OCI-LY3 (cell line): Measurements from ENCODE around the gene LBHD1.

ENCODE experiments used
- H2AFZ ChIP-seq: fragments of 200-600, 300-600 bp; shearing (Covaris generic); 2 replicates; pipeline ENCODE4 v1.6.0; 2014; ENCODE audit warnings: antibody characterized with exemption, low read depth, low read length
- H3K27ac ChIP-seq: fragments of 200-600, 300-600 bp; sonication (generic); 2 replicates; pipeline ENCODE4 v1.5.1; 2014; ENCODE audit warnings: mild to moderate bottlenecking, low read length, moderate library complexity, mixed read lengths
- H3K27me3 ChIP-seq: fragments of 200-600, 300-600 bp; sonication (generic); 2 replicates; pipeline ENCODE4 v1.6.1; 2014; ENCODE audit warnings: low read depth, low read length, mixed read lengths
- H3K36me3 ChIP-seq: fragments of 200-600, 300-600 bp; sonication (generic); replicated peaks from 2 replicates; pipeline ENCODE3; 2014; ENCODE audit warnings: low read depth, low read length, mixed read lengths
- H3K4me1 ChIP-seq: fragments of 300-600, 200-600 bp; sonication (generic); 2 replicates; pipeline ENCODE4 v1.6.1; 2014; ENCODE audit warnings: low read length, mixed read lengths
- H3K4me2 ChIP-seq: fragments of 200-600, 300-600 bp; sonication (generic); 2 replicates; pipeline ENCODE4 v1.6.1; 2014; ENCODE audit warnings: low read length, mixed read lengths
- H3K4me3 ChIP-seq: fragments of 300-600, 200-600 bp; sonication (generic); 2 replicates; pipeline ENCODE4 v1.5.1; 2014; ENCODE audit warnings: antibody characterized with exemption, mild to moderate bottlenecking, low read length, moderate library complexity
- H3K79me2 ChIP-seq: fragments of 300-600, 200-600 bp; shearing (Covaris generic); 2 replicates; pipeline ENCODE4 v1.6.1; 2014; ENCODE audit warnings: mild to moderate bottlenecking, low read length, mixed read lengths
- H3K9ac ChIP-seq: fragments of 300-600, 200-600 bp; shearing (Covaris generic); 2 replicates; pipeline ENCODE4 v1.6.0; 2014; ENCODE audit warnings: mild to moderate bottlenecking, low read length, moderate library complexity
- H3K9me3 ChIP-seq: fragments of 200-600, 300-600 bp; shearing (Covaris generic); 2 replicates; pipeline ENCODE4 v1.6.1; 2014; ENCODE audit warnings: low read length, mixed read lengths; ENCODE audit not compliant: insufficient read depth
- H4K20me1 ChIP-seq: fragments of 200-600, 300-600 bp; sonication (generic); 2 replicates; pipeline ENCODE4 v1.6.1; 2016; ENCODE audit warnings: low read length, mixed read lengths; ENCODE audit not compliant: insufficient read depth
- EZH2phosphoT487 ChIP-seq: fragments of 200-600 bp; shearing (Covaris generic); IDR thresholded peaks from 2 replicates; pipeline ENCODE4 v1.6.1; 2018; ENCODE audit warnings: antibody characterized with exemption, mixed run types, low read depth
- TF ChIP-seq, protein P1 (sequence below): fragments of 200-600, 300-600 bp; sonication (generic); IDR thresholded peaks from 2 replicates; pipeline ENCODE4 v1.5.1; 2014; ENCODE audit warnings: antibody characterized with exemption, low read length, low read depth

The LBHD1 gene

DNA sequence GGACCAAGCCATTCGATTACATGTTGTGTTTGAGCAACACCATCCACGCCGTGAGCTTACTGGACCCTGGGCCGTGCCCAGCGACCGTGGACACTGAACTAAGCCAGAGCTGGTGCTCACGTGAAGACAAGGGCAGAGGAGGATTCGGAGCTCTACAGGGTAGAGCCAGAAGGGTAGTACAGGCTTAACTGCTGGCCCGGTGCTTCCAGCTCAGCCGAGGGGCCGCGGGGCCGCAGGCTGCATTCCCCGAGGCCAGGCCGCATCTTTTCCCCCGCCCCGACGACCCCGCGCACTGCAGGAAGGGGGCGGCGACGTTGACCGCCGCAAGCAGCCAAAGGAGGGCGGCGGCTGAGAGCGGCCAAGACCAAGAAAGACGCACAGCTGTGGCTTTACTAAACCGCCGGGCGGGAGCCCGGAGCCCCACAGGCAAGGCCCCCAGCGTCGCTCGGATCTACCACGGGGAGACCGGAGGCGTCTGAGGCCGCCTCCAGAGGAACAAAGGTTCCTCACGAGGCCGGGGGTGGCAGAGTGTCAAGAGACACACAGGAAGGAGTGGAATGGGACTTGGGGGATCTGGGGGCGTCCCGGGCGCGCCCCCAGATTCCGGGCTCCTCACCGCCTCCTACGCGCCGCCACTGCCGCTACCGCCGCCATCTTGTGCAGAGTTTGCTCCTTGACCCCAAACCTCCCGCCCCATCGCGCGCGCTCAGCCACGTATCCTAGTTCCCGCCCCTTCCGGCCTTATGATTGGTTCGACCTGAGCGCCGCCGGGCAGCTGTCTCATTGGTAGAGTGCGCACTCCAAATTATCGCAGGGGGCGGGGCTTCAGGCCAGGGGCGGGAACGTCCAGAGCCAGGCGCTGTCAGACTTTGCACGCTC, 25.9 kb downstream of the LBHD1 start, which contains the start of gene GANAB:
Gene GANAB, minus strand, starts transcription at position 668 of the 879 bp plus-strand sequence. Its CDS starts 14 bp downstream, at position 654.
- no peak for TF ChIP-seq EZH2phosphoT487
- TF ChIP-seq, protein P1, sequence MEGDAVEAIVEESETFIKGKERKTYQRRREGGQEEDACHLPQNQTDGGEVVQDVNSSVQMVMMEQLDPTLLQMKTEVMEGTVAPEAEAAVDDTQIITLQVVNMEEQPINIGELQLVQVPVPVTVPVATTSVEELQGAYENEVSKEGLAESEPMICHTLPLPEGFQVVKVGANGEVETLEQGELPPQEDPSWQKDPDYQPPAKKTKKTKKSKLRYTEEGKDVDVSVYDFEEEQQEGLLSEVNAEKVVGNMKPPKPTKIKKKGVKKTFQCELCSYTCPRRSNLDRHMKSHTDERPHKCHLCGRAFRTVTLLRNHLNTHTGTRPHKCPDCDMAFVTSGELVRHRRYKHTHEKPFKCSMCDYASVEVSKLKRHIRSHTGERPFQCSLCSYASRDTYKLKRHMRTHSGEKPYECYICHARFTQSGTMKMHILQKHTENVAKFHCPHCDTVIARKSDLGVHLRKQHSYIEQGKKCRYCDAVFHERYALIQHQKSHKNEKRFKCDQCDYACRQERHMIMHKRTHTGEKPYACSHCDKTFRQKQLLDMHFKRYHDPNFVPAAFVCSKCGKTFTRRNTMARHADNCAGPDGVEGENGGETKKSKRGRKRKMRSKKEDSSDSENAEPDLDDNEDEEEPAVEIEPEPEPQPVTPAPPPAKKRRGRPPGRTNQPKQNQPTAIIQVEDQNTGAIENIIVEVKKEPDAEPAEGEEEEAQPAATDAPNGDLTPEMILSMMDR, result no peak
- H3K36me3 ChIP-seq, result peaks cover 28% of the 10 kb centered on the region
- peak within 1 kb of the TSS; percentile 54; the same call in 1 of the 2 replicates for H2AFZ ChIP-seq
- H3K4me2 ChIP-seq, result peak within 1 kb of the TSS; percentile 82
- peak within 1 kb of the TSS; percentile 74 for H3K27ac ChIP-seq
- H3K4me1 ChIP-seq, result peaks cover 11% of the 10 kb centered on the region
- H3K27me3 ChIP-seq, result no peaks in the 10 kb centered on the region
- H3K79me2 ChIP-seq, result peaks cover 63% of the 10 kb centered on the region
- peak within 1 kb of the TSS; percentile 96 for H3K4me3 ChIP-seq
- H4K20me1 ChIP-seq, result no peaks in the 10 kb centered on the region
- H3K9me3 ChIP-seq, result no peaks in the 10 kb centered on the region
- H3K9ac ChIP-seq, result peak within 1 kb of the TSS; percentile 95

DNA sequence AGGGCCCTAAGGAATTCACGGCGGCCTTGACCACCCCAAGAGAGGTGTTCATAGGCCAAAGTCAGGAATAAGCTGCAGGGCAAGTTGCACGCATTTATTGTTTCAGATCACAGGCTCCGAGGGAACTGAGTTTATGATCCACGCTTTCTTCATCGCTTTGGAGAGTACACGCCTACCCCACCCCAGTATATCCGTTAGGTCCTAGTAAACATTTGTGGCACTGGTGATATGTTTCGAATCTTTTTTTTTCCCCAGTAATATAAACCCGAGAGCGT, 26.5 kb downstream of the LBHD1 start:
- Histone ChIP-seq H3K36me3 (peaks cover 28% of the 10 kb centered on the region), H3K4me1 (peaks cover 11% of the 10 kb centered on the region), H2AFZ (no peak overlapping the region), H3K9ac (peak overlapping the region; percentile 95), H4K20me1 (no peaks in the 10 kb centered on the region), H3K9me3 (no peaks in the 10 kb centered on the region), H3K27me3 (no peaks in the 10 kb centered on the region), H3K79me2 (peaks cover 63% of the 10 kb centered on the region), H3K4me3 (peak overlapping the region; percentile 96), H3K4me2 (peak overlapping the region; percentile 82), H3K27ac (peak overlapping the region; percentile 74)
- TF ChIP-seq EZH2phosphoT487, result no peak
- TF ChIP-seq, protein P1, result no peak

DNA sequence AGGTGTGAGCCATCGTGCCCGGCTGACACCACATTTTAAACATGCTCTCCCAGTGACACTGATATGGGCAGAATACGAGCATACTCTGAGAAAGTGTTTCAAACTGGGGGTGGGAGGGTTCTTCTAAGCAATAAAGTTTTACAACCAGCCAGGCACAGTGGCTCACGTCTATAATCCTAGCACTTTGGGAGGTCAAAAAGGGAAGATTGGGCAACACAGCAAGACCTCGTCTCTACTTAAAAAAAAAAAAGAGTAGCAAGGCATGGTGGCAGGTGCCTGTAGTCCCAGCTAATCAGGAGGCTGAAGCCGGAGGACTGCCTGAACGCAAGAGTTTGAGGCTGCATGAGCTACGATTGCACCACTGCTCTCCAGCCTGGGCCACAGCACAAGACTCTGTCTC, 27.8 kb downstream of the LBHD1 start:
- Histone ChIP-seq H3K9ac (no peak overlapping the region), H4K20me1 (no peaks in the 10 kb centered on the region), H3K9me3 (no peaks in the 10 kb centered on the region), H2AFZ (no peak overlapping the region), H3K4me1 (peaks cover 11% of the 10 kb centered on the region), H3K4me3 (no peak overlapping the region), H3K4me2 (no peak overlapping the region), H3K27ac (no peak overlapping the region), H3K79me2 (peaks cover 70% of the 10 kb centered on the region), H3K27me3 (no peaks in the 10 kb centered on the region), H3K36me3 (peaks cover 27% of the 10 kb centered on the region)
- TF ChIP-seq EZH2phosphoT487, result no peak
- TF ChIP-seq, protein P1, result no peak

DNA sequence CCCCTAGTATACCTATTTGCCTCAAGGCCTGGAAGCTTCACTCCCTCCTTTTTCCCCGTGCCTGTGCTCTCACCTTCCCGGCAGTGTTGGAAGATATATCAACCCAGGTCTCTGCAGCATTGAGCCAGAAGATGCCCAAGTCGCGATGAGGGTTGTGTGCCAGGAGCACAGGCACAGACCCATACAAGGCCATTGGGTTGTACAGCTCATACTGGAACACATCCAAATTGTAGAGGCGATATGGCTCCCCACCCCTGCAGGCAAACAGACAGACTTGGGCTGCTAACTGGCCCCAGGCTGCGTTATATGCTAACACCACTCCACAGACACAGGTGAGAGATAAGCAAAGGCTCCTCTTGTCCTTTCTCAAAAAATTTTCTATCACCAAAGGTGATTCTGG, 39.6 kb downstream of the LBHD1 start:
- no peak overlapping the region for H3K9ac ChIP-seq
- no peak overlapping the region for H3K27ac ChIP-seq
- H3K79me2 ChIP-seq, result no peaks in the 10 kb centered on the region
- no peak for TF ChIP-seq EZH2phosphoT487
- TF ChIP-seq, protein P1, result no peak
- no peak overlapping the region for H2AFZ ChIP-seq
- no peaks in the 10 kb centered on the region for H3K9me3 ChIP-seq
- peaks cover 66% of the 10 kb centered on the region for H3K36me3 ChIP-seq
- no peaks in the 10 kb centered on the region for H3K27me3 ChIP-seq
- H3K4me1 ChIP-seq, result no peaks in the 10 kb centered on the region
- H3K4me2 ChIP-seq, result no peak overlapping the region
- H4K20me1 ChIP-seq, result no peaks in the 10 kb centered on the region
- no peak overlapping the region for H3K4me3 ChIP-seq
